ENCODE data around the gene SYF2.

The SYF2 gene

DNA sequence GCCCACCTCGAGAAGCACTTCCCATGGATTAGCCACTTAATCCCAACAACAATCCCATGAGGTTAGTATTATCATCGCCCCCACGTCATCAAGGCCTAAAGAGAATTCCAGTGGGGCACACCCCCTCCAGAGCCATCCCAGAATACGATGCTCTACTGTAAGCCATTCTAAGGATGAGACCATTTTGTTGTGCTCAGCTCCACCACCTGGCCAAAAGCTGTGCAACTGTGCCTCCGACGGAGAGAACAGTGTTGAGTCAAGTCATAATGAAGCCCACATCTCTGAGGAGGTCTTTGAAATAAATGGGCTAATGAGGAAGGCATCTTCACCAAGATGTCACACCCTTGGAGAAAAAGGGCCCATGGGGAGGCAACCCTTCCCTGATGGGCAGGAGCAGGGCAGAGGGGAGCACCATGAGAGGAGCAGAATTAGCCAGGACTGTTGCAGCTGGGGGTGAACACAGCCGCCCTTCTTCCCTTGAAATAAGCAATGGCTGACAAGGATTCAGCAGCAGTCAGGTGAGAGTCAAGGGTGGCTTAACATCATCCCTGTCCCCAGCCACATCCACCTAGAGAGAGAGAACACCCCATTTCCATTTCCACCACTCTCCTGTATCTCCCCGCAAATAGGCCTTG is 14.6 kb downstream of the SYF2 start:
- Histone ChIP-seq H3K36me3 (replicated peaks in 1 of 2; ENCODE audit: control insufficient read depth in 2 of 2, insufficient read depth in 2 of 2, low read length in 2 of 2) (peaks cover 4 to 30% of the 10 kb centered on the region in 2 donors), H4K8ac (ENCODE audit: low read depth, low read length) (no peak overlapping the region), H3K23ac (ENCODE audit: low read depth, low read length, poor library complexity) (no peak overlapping the region), H2BK5ac (ENCODE audit: low read length) (no peak overlapping the region), H2BK120ac (ENCODE audit: low read depth, low read length) (no peak overlapping the region), H3K27ac (replicated peaks; ENCODE audit: low read length) (no peak overlapping the region), H3K14ac (ENCODE audit: low read length) (no peak overlapping the region), H2AK5ac (ENCODE audit: low read depth, low read length) (no peak overlapping the region), H3K4me2 (ENCODE audit: insufficient read depth, low read length, poor library complexity, severe bottlenecking) (no peak overlapping the region), H3K9me3 (replicated peaks in 1 of 2; ENCODE audit: control insufficient read depth in 2 of 2, insufficient read depth in 1 of 2, low read depth in 1 of 2, low read length in 2 of 2) (no peaks in the 10 kb centered on the region), H2AFZ (ENCODE audit: low read length) (no peak overlapping the region), H4K91ac (ENCODE audit: low read depth, low read length, poor library complexity) (no peak overlapping the region), H2BK12ac (ENCODE audit: low read length) (no peak overlapping the region), H3K9ac (ENCODE audit: low read depth, low read length, poor library complexity) (no peak overlapping the region), H3K4me3 (ENCODE audit: low read length in 2 of 2) (no peak overlapping the region), H3K79me1 (ENCODE audit: low read depth, low read length) (no peaks in the 10 kb centered on the region), H2BK15ac (ENCODE audit: low read length) (no peak overlapping the region), H3K18ac (ENCODE audit: low read length) (no peak overlapping the region), H3K27me3 (ENCODE audit: control insufficient read depth in 3 of 3, insufficient read depth in 3 of 3, low read depth in 1 of 3, low read length in 3 of 3) (no peaks in the 10 kb centered on the region), H3K4ac (ENCODE audit: low read length) (no peak overlapping the region), H3K4me1 (ENCODE audit: control insufficient read depth in 2 of 2, insufficient read depth in 1 of 2, low read depth in 1 of 2, low read length in 2 of 2) (no peaks in the 10 kb centered on the region)
- no CpG with 5 or more reads among the region's 8 CpGs for WGBS, 2 donors (ENCODE audit: extremely low coverage in 2 of 2, insufficient read length in 2 of 2, insufficient replicate concordance in 1 of 2)
- no peak for DNase-seq (ENCODE audit: low spot score)

DNA sequence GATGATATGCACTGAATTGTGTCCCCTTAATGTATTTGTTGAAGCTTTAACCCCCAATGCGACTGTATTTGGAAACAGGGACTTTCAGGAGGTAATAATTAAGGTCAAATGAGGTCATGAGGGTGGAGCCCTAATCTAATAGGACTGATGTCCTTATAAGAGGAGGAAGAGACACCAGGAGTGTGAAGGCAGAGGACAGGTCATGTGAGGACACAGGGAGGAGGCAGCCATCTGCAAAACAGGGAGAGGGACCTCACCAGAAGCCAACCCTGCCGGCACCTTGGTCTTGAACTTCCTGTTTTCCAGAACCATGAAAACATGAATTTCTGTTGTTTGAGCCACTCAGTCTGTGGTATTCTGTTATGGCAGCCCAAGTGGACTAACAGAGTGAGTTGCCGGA is 15.3 kb downstream of the SYF2 start:
- Histone ChIP-seq H2AFZ (ENCODE audit: low read length) (no peak overlapping the region), H3K18ac (ENCODE audit: low read length) (no peak overlapping the region), H2BK15ac (ENCODE audit: low read length) (no peak overlapping the region), H2AK5ac (ENCODE audit: low read depth, low read length) (no peak overlapping the region), H3K27me3 (ENCODE audit: control insufficient read depth in 3 of 3, insufficient read depth in 3 of 3, low read depth in 1 of 3, low read length in 3 of 3) (no peaks in the 10 kb centered on the region), H2BK12ac (ENCODE audit: low read length) (no peak overlapping the region), H3K4me1 (ENCODE audit: control insufficient read depth in 2 of 2, insufficient read depth in 1 of 2, low read depth in 1 of 2, low read length in 2 of 2) (no peaks in the 10 kb centered on the region), H2BK5ac (ENCODE audit: low read length) (no peak overlapping the region), H4K8ac (ENCODE audit: low read depth, low read length) (no peak overlapping the region), H3K36me3 (replicated peaks in 1 of 2; ENCODE audit: control insufficient read depth in 2 of 2, insufficient read depth in 2 of 2, low read length in 2 of 2) (peaks cover 2 to 23% of the 10 kb centered on the region in 2 donors), H3K4me2 (ENCODE audit: insufficient read depth, low read length, poor library complexity, severe bottlenecking) (no peak overlapping the region), H3K23ac (ENCODE audit: low read depth, low read length, poor library complexity) (no peak overlapping the region), H3K4ac (ENCODE audit: low read length) (no peak overlapping the region), H3K9me3 (replicated peaks in 1 of 2; ENCODE audit: control insufficient read depth in 2 of 2, insufficient read depth in 1 of 2, low read depth in 1 of 2, low read length in 2 of 2) (no peaks in the 10 kb centered on the region), H3K27ac (replicated peaks; ENCODE audit: low read length) (no peak overlapping the region), H4K91ac (ENCODE audit: low read depth, low read length, poor library complexity) (no peak overlapping the region), H3K4me3 (ENCODE audit: low read length in 2 of 2) (no peak overlapping the region), H3K14ac (ENCODE audit: low read length) (no peak overlapping the region), H3K9ac (ENCODE audit: low read depth, low read length, poor library complexity) (no peak overlapping the region), H3K79me1 (ENCODE audit: low read depth, low read length) (no peaks in the 10 kb centered on the region), H2BK120ac (ENCODE audit: low read depth, low read length) (no peak overlapping the region)
- no peak for DNase-seq (ENCODE audit: low spot score)
- no CpG with 5 or more reads among the region's 3 CpGs for WGBS, 2 donors (ENCODE audit: extremely low coverage in 2 of 2, insufficient read length in 2 of 2, insufficient replicate concordance in 1 of 2)

DNA sequence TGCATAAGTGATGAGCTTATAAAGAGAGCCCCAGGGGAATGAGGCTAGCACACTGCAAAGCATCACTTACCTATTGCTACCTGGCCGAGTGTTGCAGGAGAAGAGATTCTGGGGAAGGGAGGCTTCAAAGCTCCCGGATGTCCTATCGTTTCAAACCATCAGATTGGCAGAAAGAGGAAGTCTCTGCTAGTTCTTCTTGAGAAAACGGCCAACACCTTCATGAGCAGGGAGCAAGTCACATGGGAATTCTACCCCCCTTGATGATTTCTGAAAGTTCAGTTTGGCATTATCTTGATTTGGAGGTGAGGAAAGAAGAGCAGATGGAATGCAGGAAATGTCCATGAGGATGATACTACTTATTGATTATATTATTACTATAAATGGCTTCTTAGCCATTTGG is 16.2 kb downstream of the SYF2 start:
- no peak overlapping the region for H4K91ac ChIP-seq (ENCODE audit: low read depth, low read length, poor library complexity)
- no peaks in the 10 kb centered on the region for H3K79me1 ChIP-seq (ENCODE audit: low read depth, low read length)
- H2BK15ac ChIP-seq (ENCODE audit: low read length): no peak overlapping the region
- no peak overlapping the region for H3K4me2 ChIP-seq (ENCODE audit: insufficient read depth, low read length, poor library complexity, severe bottlenecking)
- no peak overlapping the region for H2BK12ac ChIP-seq (ENCODE audit: low read length)
- H2AK5ac ChIP-seq (ENCODE audit: low read depth, low read length): no peak overlapping the region
- no peak overlapping the region for H2BK120ac ChIP-seq (ENCODE audit: low read depth, low read length)
- H3K36me3 ChIP-seq (replicated peaks in 1 of 2; ENCODE audit: control insufficient read depth in 2 of 2, insufficient read depth in 2 of 2, low read length in 2 of 2): peaks cover 2 to 14% of the 10 kb centered on the region in 2 donors
- H3K14ac ChIP-seq (ENCODE audit: low read length): no peak overlapping the region
- H3K9ac ChIP-seq (ENCODE audit: low read depth, low read length, poor library complexity): no peak overlapping the region
- no peak overlapping the region for H2AFZ ChIP-seq (ENCODE audit: low read length)
- no peaks in the 10 kb centered on the region for H3K4me1 ChIP-seq (ENCODE audit: control insufficient read depth in 2 of 2, insufficient read depth in 1 of 2, low read depth in 1 of 2, low read length in 2 of 2)
- H4K8ac ChIP-seq (ENCODE audit: low read depth, low read length): no peak overlapping the region
- no peak overlapping the region for H3K18ac ChIP-seq (ENCODE audit: low read length)
- no peak overlapping the region for H3K4ac ChIP-seq (ENCODE audit: low read length)
- H2BK5ac ChIP-seq (ENCODE audit: low read length): no peak overlapping the region
- WGBS, 2 donors (ENCODE audit: extremely low coverage in 2 of 2, insufficient read length in 2 of 2, insufficient replicate concordance in 1 of 2): no CpG with 5 or more reads among the region's 4 CpGs
- H3K27me3 ChIP-seq (ENCODE audit: control insufficient read depth in 3 of 3, insufficient read depth in 3 of 3, low read depth in 1 of 3, low read length in 3 of 3): no peaks in the 10 kb centered on the region
- H3K27ac ChIP-seq (replicated peaks; ENCODE audit: low read length): no peak overlapping the region
- DNase-seq (ENCODE audit: low spot score): no peak
- H3K9me3 ChIP-seq (replicated peaks in 1 of 2; ENCODE audit: control insufficient read depth in 2 of 2, insufficient read depth in 1 of 2, low read depth in 1 of 2, low read length in 2 of 2): no peaks in the 10 kb centered on the region
- H3K4me3 ChIP-seq (ENCODE audit: low read length in 2 of 2): no peak overlapping the region
- H3K23ac ChIP-seq (ENCODE audit: low read depth, low read length, poor library complexity): no peak overlapping the region

DNA sequence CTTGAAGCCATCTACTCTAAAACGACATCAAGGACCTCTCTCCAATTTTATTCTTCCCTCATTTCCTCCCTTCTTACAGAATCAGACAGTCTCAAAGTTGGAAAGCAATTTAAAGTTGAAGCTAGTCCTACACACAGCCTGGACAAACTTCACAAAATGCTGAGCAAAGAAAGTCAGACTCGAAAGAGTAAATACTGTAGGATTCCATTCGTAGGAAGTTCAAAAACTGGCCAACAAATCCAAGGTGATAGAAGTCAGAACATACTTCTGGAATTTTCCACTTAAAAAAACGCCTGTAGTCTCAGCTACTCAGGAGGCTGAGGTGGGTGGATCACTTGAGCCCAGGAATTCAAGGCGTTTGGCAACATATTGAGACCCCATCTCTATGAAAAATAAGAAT is 19.6 kb downstream of the SYF2 start:
- DNase-seq (ENCODE audit: low spot score): no peak
- Histone ChIP-seq H3K23ac (ENCODE audit: low read depth, low read length, poor library complexity) (no peak overlapping the region), H3K4me2 (ENCODE audit: insufficient read depth, low read length, poor library complexity, severe bottlenecking) (no peak overlapping the region), H3K4ac (ENCODE audit: low read length) (no peak overlapping the region), H2AFZ (ENCODE audit: low read length) (no peak overlapping the region), H2BK120ac (ENCODE audit: low read depth, low read length) (no peak overlapping the region), H3K9me3 (replicated peaks in 1 of 2; ENCODE audit: control insufficient read depth in 2 of 2, insufficient read depth in 1 of 2, low read depth in 1 of 2, low read length in 2 of 2) (no peaks in the 10 kb centered on the region), H3K79me1 (ENCODE audit: low read depth, low read length) (no peaks in the 10 kb centered on the region), H2AK5ac (ENCODE audit: low read depth, low read length) (no peak overlapping the region), H3K36me3 (replicated peaks in 1 of 2; ENCODE audit: control insufficient read depth in 2 of 2, insufficient read depth in 2 of 2, low read length in 2 of 2) (no peaks in the 10 kb centered on the region), H4K91ac (ENCODE audit: low read depth, low read length, poor library complexity) (no peak overlapping the region), H3K4me3 (ENCODE audit: low read length in 2 of 2) (no peak overlapping the region), H3K9ac (ENCODE audit: low read depth, low read length, poor library complexity) (no peak overlapping the region), H3K14ac (ENCODE audit: low read length) (no peak overlapping the region), H3K27me3 (ENCODE audit: control insufficient read depth in 3 of 3, insufficient read depth in 3 of 3, low read depth in 1 of 3, low read length in 3 of 3) (no peaks in the 10 kb centered on the region), H3K4me1 (ENCODE audit: control insufficient read depth in 2 of 2, insufficient read depth in 1 of 2, low read depth in 1 of 2, low read length in 2 of 2) (no peaks in the 10 kb centered on the region), H3K18ac (ENCODE audit: low read length) (no peak overlapping the region), H2BK12ac (ENCODE audit: low read length) (no peak overlapping the region), H3K27ac (replicated peaks; ENCODE audit: low read length) (no peak overlapping the region), H4K8ac (ENCODE audit: low read depth, low read length) (no peak overlapping the region), H2BK5ac (ENCODE audit: low read length) (no peak overlapping the region), H2BK15ac (ENCODE audit: low read length) (no peak overlapping the region)
- WGBS, 2 donors (ENCODE audit: extremely low coverage in 2 of 2, insufficient read length in 2 of 2, insufficient replicate concordance in 1 of 2): no CpG with 5 or more reads among the region's 5 CpGs

All from neuronal stem cell (in vitro differentiated cells).